ENCODE data around the gene PAPOLG.
"Not testable (repeated sequence)": the region's sequence is repeated elsewhere in the genome, so short reads cannot be mapped to it uniquely, and the experiment has no call there.

The PAPOLG gene

GRCh38 chr2:60778352-60778751, 22.3 kb downstream of the PAPOLG start:
- no peak for DNase-seq

DNA sequence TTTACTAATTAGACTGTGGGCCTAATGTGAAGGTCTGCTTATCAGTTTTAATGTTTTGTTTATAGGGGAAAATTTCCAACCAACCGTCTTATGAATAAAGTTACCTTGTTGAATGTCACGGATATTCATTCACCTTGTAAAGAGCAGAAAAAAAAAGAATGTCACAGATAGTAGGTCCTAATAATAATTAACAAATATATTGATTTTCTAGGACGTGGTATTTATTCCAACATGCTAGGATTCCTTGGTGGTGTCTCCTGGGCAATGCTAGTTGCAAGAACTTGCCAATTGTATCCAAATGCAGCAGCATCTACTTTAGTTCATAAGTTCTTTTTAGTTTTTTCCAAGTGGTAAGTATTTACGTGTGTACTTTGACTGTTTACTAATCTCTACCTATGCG, 23.4 kb downstream of the PAPOLG start:
- DNase-seq: no peak

GRCh38 chr2:60780721-60781120, 24.7 kb downstream of the PAPOLG start:
- no peak for DNase-seq

DNA sequence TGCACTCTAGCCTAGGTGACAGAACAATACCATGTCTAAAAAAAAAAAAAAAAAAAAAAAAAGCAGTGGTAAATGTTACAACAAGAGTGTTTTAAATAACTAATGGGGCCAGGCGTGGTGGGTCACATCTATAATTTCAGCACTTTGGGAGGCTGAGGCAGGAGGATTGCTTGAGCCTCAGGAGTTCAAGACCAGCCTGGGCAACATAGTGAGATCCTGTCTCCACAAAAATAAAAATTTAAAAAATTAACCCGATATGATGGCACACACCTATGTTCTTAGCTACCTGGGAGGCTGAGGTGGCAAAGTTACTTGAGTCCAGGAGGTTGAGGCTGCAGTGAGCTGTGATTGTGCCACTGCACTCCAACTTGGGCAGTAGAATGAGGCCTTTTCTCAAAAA, 37.1 kb downstream of the PAPOLG start:
- no peak for DNase-seq

DNA sequence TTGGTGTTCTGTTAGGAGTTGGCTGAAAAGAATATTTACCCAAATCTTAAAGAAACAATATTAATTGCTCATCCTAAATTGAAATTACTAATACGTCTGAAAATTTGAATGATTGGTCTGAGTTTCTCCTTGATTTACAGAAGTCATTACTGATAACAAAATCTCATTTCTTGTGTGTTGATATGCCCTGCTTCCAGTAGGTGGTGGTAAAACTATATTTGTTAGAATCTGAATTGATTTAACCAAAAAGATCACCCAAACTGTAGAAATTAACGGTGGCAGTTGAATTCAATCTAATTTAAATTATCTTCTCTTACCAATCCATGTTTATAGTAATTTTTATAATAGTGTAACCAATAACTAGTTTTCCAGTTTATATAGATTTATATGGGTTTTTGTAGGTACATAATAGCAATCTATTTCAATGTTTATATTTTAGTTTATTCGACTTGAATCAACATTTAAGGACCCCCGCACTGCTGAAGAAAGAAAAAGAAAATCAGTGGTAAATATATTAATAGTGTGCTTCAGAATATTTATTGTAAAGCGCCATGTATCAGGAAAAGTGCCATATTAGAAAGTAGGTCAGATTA, 38.3 kb downstream of the PAPOLG start:
- DNase-seq: no peak

DNA sequence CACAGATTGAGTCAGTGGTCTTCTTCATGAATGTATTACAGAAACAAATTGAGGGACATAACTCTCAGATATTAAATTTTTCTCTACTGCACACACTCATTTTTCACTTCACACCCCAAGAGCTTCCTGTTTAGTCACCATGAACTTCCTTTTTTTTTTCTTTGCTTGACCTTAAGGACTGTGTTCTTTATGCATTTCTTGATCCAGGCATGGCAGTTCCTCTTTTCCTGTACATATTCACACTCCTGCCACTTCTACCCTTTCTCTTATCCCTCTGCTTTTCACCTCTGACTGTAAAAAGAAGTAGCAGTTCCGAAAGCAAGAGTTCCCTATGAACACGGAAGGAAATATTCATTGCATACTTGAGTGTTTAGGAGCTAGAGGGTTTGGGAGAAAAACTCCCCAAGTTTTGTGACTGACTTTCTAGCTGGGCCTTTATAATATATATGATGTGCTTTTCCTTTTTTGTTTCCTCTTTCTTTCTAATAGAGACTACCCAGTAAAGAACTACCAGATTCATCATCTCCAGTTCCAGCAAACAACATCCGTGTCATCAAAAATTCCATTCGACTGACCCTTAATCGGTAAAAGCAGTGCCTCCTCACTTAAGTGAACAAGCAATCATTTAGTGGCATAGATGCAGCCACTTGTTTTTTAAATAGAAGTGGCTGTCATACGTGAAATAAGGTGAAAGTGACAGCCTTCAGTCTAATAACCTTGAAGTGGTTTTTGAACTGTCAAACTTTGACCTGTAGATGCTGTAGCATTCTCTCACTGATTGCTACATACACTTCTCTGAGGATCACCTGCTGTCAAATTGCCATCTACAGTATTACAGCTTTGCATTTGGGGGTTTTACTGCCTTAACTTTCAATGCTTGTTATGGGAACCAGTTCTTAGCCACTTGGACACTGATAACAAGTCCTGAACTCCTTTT, 40.8 kb downstream of the PAPOLG start:
- no peak for DNase-seq

GRCh38 chr2:60804473-60804872, 48.4 kb downstream of the PAPOLG start:
- DNase-seq: no peak

DNA sequence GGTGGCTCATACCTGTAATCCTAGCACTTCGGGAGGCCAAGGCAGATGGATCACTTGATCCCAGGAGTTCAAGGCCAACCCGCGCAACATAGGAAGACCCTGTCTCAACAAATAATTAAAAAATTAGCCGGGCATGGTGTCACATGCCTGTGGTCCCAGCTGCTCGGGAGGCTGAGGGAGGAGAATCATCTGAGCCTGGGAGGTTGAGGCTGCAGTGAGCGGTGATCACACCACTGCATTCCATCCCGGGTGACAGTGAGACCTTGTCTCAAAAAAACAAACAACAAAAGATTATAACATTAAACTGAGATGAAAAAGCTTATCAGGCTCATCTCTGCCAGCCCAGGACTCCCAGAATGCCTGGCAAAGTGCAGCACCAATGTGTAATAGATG, 50.5 kb downstream of the PAPOLG start:
- no peak for DNase-seq

DNA sequence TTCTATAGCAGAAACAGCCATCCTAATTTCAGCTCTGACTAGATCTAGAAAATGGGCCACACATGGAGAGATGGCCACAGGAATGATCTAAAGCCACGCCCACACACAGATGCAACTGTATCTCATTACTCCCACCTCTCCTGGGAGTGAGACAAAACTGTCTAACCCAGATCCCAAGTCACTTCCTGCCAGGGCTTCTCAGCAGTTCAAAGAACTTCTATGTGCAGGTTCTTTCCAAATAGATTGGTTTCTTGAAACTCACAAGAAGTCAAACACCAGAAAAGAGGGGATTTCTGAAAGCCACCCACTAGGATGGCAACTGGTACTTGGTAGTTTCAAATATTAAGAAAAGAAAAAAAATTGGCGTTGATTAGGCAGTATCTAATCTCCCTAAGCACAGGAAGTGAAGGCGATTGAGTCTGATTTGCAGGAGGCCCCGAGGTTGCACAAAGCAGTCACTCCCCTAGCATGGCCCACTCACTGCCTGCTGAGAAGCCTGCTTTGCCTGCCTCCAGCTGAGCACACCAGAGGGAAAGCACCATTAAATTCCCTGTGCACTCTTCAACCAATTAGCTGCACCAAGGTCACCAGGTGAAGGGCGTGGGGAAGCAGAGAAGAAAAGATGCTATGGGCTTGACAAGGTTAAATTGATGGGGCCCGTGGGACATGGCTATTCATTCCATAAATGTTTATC, 51.1 kb downstream of the PAPOLG start:
- DNase-seq: peak; percentile 80

DNA sequence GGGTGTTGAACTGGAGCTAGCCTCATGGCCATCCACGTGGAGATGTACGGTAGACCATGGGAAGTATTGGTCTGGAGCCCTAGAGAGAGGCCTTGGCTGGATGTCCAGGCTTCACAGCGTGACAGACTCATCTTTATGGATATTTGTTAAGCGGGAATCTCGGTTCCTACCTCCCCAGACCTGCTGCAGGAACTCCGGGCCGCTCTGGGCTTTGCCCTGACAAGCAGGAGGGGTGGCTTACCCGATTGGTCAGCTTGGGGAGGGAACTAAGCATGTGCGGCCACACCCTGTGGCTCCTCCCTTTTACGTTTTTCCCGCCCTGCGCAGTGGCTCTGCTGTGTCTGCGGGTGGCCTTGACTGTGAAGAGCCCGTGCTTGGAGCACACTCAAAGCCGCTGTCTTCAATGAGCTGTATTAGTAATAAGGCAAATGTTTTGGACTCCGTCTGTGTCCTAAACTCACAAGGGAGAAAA, 52.3 kb downstream of the PAPOLG start:
- no peak for DNase-seq

DNA sequence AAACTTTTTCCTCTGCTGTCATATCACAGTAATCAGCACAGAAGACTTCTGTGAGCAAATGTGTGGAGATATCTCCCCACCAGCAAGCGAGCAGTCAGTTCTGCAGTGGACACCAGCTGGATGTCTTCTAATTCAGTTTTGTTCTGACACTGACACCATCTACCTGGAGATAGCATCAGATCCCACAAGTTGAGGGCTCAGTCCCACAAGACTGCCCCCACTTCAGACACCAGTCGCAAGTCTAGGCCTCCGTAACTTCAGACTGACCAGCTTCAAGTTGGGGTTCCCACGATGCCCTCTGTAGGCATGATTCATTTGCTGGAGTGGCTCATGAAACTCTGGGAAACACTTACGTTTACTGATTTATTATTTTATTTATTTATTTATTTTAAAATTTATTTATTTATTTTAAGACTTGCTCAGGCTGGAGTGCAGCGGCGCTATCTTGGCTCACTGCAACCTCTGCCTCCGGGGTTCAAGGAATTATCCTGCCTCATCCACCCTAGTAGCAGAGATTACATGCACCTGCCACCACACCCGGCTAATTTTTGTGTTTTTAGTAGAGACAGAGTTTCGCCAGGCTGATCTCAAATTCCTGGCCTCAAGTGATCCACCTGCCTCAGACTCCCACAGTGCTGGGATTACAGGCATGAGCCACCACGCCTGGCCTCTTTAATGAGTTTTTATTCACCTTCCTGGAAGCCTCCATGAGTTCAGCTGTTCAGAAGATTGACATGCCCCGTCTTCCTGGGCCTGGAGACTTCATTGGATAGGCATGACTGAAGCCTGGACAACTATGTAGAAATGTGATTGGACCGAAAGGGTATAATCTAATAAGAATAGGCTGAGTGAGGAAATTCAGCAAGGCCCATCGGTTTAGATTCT, 55.7 kb downstream of the PAPOLG start:
- DNase-seq: no peak

- not testable (repeated sequence) for DNase-seq
Measured at GRCh38 chr2:60817191-60817590, 61.1 kb downstream of the PAPOLG start.

DNA sequence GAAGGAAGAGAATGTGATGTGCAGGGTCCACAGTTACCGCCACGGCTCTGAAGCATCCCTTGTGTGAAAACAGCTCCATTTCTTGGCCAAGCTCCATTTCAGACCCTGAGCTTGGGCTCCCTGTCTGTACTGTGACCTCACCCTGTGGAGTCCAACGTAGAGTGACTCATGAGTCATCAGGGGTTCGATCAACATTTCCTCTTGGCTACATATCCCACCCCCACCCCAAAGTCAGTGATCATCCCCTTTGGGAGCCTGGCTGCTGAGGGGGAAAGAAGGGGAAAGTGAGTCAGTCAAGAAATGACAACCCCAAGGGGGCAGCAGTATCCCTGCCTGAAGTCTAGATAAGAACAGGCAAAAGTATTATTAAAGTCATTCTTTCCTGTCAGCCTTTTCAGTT, 62.2 kb downstream of the PAPOLG start:
- peak; percentile 75 for DNase-seq

- peak; percentile 90 for DNase-seq
Measured at GRCh38 chr2:60819155-60819862, 63.2 kb downstream of the PAPOLG start.

DNA sequence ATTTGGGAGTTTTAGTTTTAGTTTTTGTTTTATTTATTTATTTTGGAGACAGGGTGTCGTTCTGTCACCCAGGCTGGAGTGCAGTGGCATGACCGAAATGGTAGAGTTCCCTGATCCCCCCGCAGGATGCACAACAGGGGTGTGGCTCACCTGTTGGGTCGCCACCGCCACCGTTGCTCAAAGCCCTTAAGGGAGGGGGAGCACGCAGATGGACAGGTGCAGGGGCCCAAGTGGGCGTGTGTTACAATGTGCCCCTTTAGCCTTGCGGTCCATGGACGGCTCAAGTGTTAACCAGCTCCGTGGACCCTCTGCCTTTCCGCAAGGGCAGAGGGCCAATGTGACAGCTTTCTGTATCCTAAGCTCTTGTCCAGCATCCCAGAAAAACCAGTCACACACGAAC, 63.9 kb downstream of the PAPOLG start:
- no peak for DNase-seq

DNA sequence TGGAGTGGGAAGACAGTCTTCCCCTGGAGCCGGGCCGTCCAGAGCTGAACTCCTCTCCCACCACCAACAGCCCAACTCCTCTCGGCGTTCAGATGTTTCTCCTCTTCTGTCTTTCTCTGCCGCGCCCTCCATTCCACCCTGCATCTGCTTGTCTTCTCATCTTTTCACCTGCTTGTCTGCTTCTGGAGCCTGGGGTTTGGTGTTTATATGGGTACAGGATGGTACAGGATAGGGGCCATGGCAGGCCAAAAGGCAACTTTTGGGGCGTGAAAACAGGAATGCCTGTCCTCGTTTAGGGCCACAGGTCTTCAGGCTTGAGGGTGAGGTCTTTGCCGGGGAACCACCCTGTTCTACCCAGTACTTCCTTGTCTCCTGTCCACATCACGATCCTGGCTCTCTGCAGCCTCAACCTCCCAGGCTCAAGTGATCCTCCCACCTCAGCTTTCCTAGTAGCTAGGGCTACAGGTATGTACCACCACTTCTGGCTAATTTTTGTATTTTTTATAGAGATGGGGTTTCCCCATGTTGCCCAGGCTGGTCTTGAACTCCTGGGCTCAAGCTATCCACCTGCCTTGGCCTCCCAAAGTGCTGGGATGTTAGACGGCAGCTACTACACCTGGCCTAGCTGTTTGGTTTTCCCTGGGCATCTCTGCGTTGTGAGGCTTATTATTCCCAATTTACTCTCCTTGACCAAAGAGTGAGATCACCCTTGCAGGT, 64.5 kb downstream of the PAPOLG start:
- DNase-seq: no peak

GRCh38 chr2:60821133-60821469, 65.0 kb downstream of the PAPOLG start:
- DNase-seq: no peak

DNA sequence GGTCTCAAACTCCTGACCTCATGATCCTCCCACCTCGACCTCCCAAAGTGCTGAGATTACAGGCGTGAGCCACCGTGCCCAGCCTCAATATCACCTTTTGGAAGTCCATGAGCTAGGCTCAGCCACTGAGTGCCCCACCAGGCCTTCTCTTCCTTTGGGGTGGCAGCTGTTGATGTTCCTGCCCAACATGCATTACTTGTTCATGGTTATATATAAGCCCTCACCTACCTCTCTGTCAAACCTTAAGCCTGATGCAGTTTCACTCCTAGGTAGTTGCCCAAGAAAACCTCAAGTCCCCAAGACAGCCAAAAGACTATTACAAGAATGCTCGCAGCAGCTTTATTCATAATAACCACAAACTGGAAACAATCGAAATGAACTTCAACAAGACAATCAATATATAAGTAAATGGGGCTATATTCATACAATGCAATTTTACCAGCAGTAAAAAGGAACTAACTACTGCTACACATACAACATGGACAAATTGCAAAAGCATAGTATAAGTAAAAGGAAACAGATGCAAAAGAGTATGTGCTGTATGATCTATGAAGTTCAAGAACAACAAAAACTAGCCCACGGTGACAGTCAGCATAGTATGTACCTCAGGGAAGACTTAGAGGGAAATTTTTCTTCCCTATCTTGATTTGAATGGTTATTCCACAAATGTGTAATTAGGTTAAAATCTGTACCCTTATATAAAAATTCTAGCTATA, 65.7 kb downstream of the PAPOLG start:
- no peak for DNase-seq

GRCh38 chr2:60822987-60823386, 66.9 kb downstream of the PAPOLG start:
- DNase-seq: no peak

- no peak for DNase-seq
Measured at GRCh38 chr2:60823694-60824305, 67.7 kb downstream of the PAPOLG start.

All from stimulated activated CD4-positive, alpha-beta T cell treated with anti-CD3 and anti-CD28 coated beads, Interleukin-1b, Interleukin-23, amount 100 ng/mL, for 48 hours (primary cell).